ENCODE data around the gene HDGFL2. TPM values are rescaled to one million over a fixed set of nuclear protein-coding genes. Genes with fewer than 3 reads are reported as not detected.

The HDGFL2 gene
- total RNA-seq, 1 experiment from 2014 or later: 108 TPM

GRCh38 chr19:4491446-4491845 is 19.3 kb downstream of the HDGFL2 start:
- no peak overlapping the region for H3K23ac ChIP-seq (ENCODE audit: insufficient read length, low read depth, low read length)
- Mint-ChIP-seq H3K9me3 (no peaks in the 10 kb centered on the region), H3K27me3 (ENCODE audit: low read depth) (no peaks in the 10 kb centered on the region), H3K36me3 (ENCODE audit: insufficient read depth in 1 of 3, low read depth in 3 of 3) (peaks cover 26 to 54% (median 43%) of the 10 kb centered on the region in 3 experiments; a peak in 6 of 7 replicates), H3K4me3 (no peak overlapping the region), H3K4me1 (no peaks in the 10 kb centered on the region), H3K27ac (no peak overlapping the region)
- H4K8ac ChIP-seq (replicated peaks; ENCODE audit: insufficient read length, low read depth, low read length): no peak overlapping the region
- H3K27me3 ChIP-seq (ENCODE audit: insufficient read depth, low read length): no peaks in the 10 kb centered on the region
- no peak overlapping the region for H3K9ac ChIP-seq (ENCODE audit: extremely low read depth, insufficient read length, low read length)
- no peak overlapping the region for H2AFZ ChIP-seq (ENCODE audit: low read length)
- no peaks in the 10 kb centered on the region for H3K23me2 ChIP-seq (ENCODE audit: insufficient read length, low read depth, low read length, poor library complexity, severe bottlenecking)
- H2BK15ac ChIP-seq (ENCODE audit: low read depth, low read length): no peak overlapping the region
- no peak overlapping the region for H3K18ac ChIP-seq (ENCODE audit: insufficient read length, low read depth, low read length)
- no peak overlapping the region for H2BK12ac ChIP-seq (ENCODE audit: insufficient read length, low read depth, low read length)
- H3K27ac ChIP-seq (ENCODE audit: insufficient read length, low read depth, low read length): no peak overlapping the region
- peaks cover 3% of the 10 kb centered on the region for H4K20me1 ChIP-seq (ENCODE audit: control insufficient read depth, insufficient read depth, insufficient read length)
- no peak overlapping the region for H2BK120ac ChIP-seq (ENCODE audit: low read depth, low read length, poor library complexity, severe bottlenecking)
- H2BK5ac ChIP-seq (ENCODE audit: insufficient read length, low read length): no peak overlapping the region
- no peaks in the 10 kb centered on the region for H3K9me3 ChIP-seq (ENCODE audit: control insufficient read depth, low read depth, low read length)
- H2BK20ac ChIP-seq (ENCODE audit: low read depth, low read length, poor library complexity, severe bottlenecking): no peak overlapping the region
- H4K5ac ChIP-seq (ENCODE audit: insufficient read length, low read depth, low read length): no peak overlapping the region
- H3K4me1 ChIP-seq (ENCODE audit: insufficient read depth, low read length): no peaks in the 10 kb centered on the region
- H4K91ac ChIP-seq (ENCODE audit: insufficient read length, low read depth, low read length): no peak overlapping the region
- H3K4me2 ChIP-seq (ENCODE audit: insufficient read depth, insufficient read length, low read length): no peak overlapping the region
- no CpG with 5 or more reads among the region's 21 CpGs for WGBS (ENCODE audit: extremely low coverage, insufficient read length, low lambda C conversion rate)
- H3K14ac ChIP-seq (ENCODE audit: insufficient read depth, low read length): no peak overlapping the region; the same call in 1 of the 2 replicates
- no peaks in the 10 kb centered on the region for H3K79me1 ChIP-seq (ENCODE audit: insufficient read depth, low read depth, low read length, poor library complexity, severe bottlenecking)
- no peak overlapping the region for H3K56ac ChIP-seq (ENCODE audit: insufficient read length, low read depth, low read length)
- H3K4ac ChIP-seq (ENCODE audit: low read depth, low read length): no peak overlapping the region
- no peak overlapping the region for H3T11ph ChIP-seq (ENCODE audit: low read length)
- no peak for DNase-seq
- no peak for TF ChIP-seq CTCF (conservative IDR thresholded peaks at IDR 0.05)
- H3K79me2 ChIP-seq (ENCODE audit: insufficient read depth, low read length): no peaks in the 10 kb centered on the region
- H2AK5ac ChIP-seq (ENCODE audit: insufficient read length, low read length): no peak overlapping the region

Measured in H9 (cell line).